ENCODE results near the gene ACTR5. TPM values are rescaled to one million over a fixed set of nuclear protein-coding genes. Genes with fewer than 3 reads are reported as not detected.

The ACTR5 gene
- total RNA-seq, 1 experiment from 2014 or later = 20.0 TPM

DNA sequence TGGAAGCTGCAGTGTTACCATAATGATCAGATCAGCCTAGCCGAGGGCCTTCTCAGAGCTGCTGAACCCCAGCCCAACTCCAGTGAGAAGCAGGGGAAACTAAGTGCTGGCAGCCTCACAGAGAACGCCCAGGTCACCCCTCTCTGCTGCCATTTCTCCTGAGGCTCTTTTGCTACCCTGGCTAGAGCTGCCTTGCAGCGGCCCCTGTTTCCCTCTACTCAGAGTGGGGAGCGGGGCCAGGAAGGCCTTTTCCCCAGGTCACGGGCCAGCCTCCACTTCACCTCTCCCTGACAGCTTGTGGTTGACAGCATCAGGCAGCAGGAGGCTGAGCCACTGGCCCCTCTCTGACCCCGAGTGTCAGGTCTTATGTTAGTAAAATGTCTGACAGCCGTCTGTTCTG lies 22.7 kb downstream of the ACTR5 start:
- H3K4me1 ChIP-seq = no peaks in the 10 kb centered on the region
- no peaks in the 10 kb centered on the region for H3K9me3 ChIP-seq
- Mint-ChIP-seq H3K9me3 (ENCODE audit: unreplicated experiment) (no peaks in the 10 kb centered on the region), H3K4me3 (ENCODE audit: unreplicated experiment) (no peak overlapping the region), H3K4me1 (ENCODE audit: low read depth, unreplicated experiment) (no peaks in the 10 kb centered on the region), H3K27me3 (ENCODE audit: insufficient read depth, unreplicated experiment) (no peaks in the 10 kb centered on the region), H3K36me3 (ENCODE audit: insufficient read depth, unreplicated experiment) (peaks cover 26% of the 10 kb centered on the region), H3K27ac (ENCODE audit: unreplicated experiment) (no peak overlapping the region)
- no TSS peak for BruUV-seq (replicated peaks)
- TF ChIP-seq CTCF (IDR thresholded peaks at IDR 0.05; ENCODE audit: insufficient read depth in 1 of 2, low read depth in 1 of 2, low read length in 1 of 2, severe bottlenecking in 1 of 2, unreplicated experiment in 1 of 2) = no peak
- intact Hi-C loops (cut with micrococcal nuclease; ENCODE audit: unreplicated experiment) = no loop called here
- CTCF ChIA-PET = no interaction called here
- no peak overlapping the region for H3K4me3 ChIP-seq (ENCODE audit: low read depth, low read length)
- no peak for DNase-seq
- no peaks in the 10 kb centered on the region for H3K27me3 ChIP-seq (replicated peaks; ENCODE audit: control insufficient read depth, insufficient read depth, low read length)
- H3K36me3 ChIP-seq (ENCODE audit: control insufficient read depth, insufficient read depth, low read length) = peaks cover 4% of the 10 kb centered on the region
- POLR2A ChIA-PET = no interaction called here

DNA sequence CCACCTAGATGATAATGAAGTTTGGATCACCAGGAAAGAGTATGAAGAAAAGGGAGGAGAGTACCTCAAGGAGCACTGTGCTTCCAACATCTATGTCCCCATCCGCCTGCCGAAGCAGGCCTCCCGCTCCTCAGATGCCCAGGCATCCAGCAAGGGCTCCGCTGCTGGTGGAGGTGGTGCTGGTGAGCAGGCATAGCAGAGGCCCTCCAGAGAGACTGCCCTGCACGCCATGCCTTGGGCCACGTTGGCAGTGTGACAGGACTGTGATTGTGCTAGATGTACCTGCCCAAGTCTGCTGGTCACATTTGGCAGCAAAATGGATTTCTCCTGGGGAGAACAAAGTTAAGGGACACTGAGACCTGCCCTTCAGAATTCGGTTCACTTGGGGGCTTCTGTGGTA lies 23.4 kb downstream of the ACTR5 start:
- CTCF ChIA-PET = no interaction called here
- Mint-ChIP-seq H3K4me3 (ENCODE audit: unreplicated experiment) (no peak overlapping the region), H3K27me3 (ENCODE audit: insufficient read depth, unreplicated experiment) (no peaks in the 10 kb centered on the region), H3K9me3 (ENCODE audit: unreplicated experiment) (no peaks in the 10 kb centered on the region), H3K27ac (ENCODE audit: unreplicated experiment) (no peak overlapping the region), H3K36me3 (ENCODE audit: insufficient read depth, unreplicated experiment) (peaks cover 26% of the 10 kb centered on the region), H3K4me1 (ENCODE audit: low read depth, unreplicated experiment) (no peaks in the 10 kb centered on the region)
- Histone ChIP-seq H3K9me3 (no peaks in the 10 kb centered on the region), H3K27me3 (replicated peaks; ENCODE audit: control insufficient read depth, insufficient read depth, low read length) (no peaks in the 10 kb centered on the region), H3K4me3 (ENCODE audit: low read depth, low read length) (no peak overlapping the region), H3K36me3 (ENCODE audit: control insufficient read depth, insufficient read depth, low read length) (peaks cover 6% of the 10 kb centered on the region), H3K4me1 (no peaks in the 10 kb centered on the region)
- intact Hi-C loops (cut with micrococcal nuclease; ENCODE audit: unreplicated experiment) = no loop called here
- no peak for TF ChIP-seq CTCF (IDR thresholded peaks at IDR 0.05; ENCODE audit: insufficient read depth in 1 of 2, low read depth in 1 of 2, low read length in 1 of 2, severe bottlenecking in 1 of 2, unreplicated experiment in 1 of 2)
- POLR2A ChIA-PET = no interaction called here
- no peak for DNase-seq
- no TSS peak for BruUV-seq (replicated peaks)

- DNase-seq = no peak
- Mint-ChIP-seq H3K4me1 (ENCODE audit: low read depth, unreplicated experiment) (no peaks in the 10 kb centered on the region), H3K36me3 (ENCODE audit: insufficient read depth, unreplicated experiment) (peaks cover 25% of the 10 kb centered on the region)
These were observed 25.9 kb downstream of the ACTR5 start for GRCh38 chr20:38774167-38774566.

More at GRCh38 chr20:38774167-38774566, 25.9 kb downstream of the ACTR5 start:
- no TSS peak for BruUV-seq (replicated peaks)
- Histone ChIP-seq H3K36me3 (ENCODE audit: control insufficient read depth, insufficient read depth, low read length) (peaks cover 6% of the 10 kb centered on the region), H3K9me3 (no peaks in the 10 kb centered on the region), H3K4me3 (ENCODE audit: low read depth, low read length) (no peak overlapping the region), H3K4me1 (peaks cover 4% of the 10 kb centered on the region), H3K27me3 (replicated peaks; ENCODE audit: control insufficient read depth, insufficient read depth, low read length) (no peaks in the 10 kb centered on the region)
- POLR2A ChIA-PET = no interaction called here
- TF ChIP-seq CTCF (IDR thresholded peaks at IDR 0.05; ENCODE audit: insufficient read depth in 1 of 2, low read depth in 1 of 2, low read length in 1 of 2, severe bottlenecking in 1 of 2, unreplicated experiment in 1 of 2) = no peak
- intact Hi-C loops (cut with micrococcal nuclease; ENCODE audit: unreplicated experiment) = no loop called here
- Mint-ChIP-seq H3K4me3 (ENCODE audit: unreplicated experiment) (no peak overlapping the region), H3K9me3 (ENCODE audit: unreplicated experiment) (no peaks in the 10 kb centered on the region), H3K27me3 (ENCODE audit: insufficient read depth, unreplicated experiment) (no peaks in the 10 kb centered on the region), H3K27ac (ENCODE audit: unreplicated experiment) (no peak overlapping the region)
- CTCF ChIA-PET = no interaction called here

Data from Caco-2 (cell line).